ENCODE data around the gene ARHGAP21. TPM values are rescaled to one million over a fixed set of nuclear protein-coding genes. Genes with fewer than 3 reads are reported as not detected.
"Not testable (repeated sequence)": the region's sequence is repeated elsewhere in the genome, so short reads cannot be mapped to it uniquely, and the experiment has no call there.

ARHGAP21 gene
- total RNA-seq, 1 donor from 2014 or later = 62.1 TPM

GRCh38 chr10:24748214-24748613, 24.5 kb upstream of the ARHGAP21 start:
- no peaks in the 10 kb centered on the region for H3K27me3 ChIP-seq (ENCODE audit: control insufficient read depth in 3 of 3, insufficient read depth in 3 of 3, low read length in 3 of 3)
- H3K9me3 ChIP-seq (ENCODE audit: control insufficient read depth in 3 of 3, low read length in 3 of 3) = no peaks in the 10 kb centered on the region
- no peaks in the 10 kb centered on the region for H3K4me1 ChIP-seq (ENCODE audit: control insufficient read depth in 3 of 3, insufficient read depth in 3 of 3, low read length in 3 of 3)
- no peak overlapping the region for H3K4me3 ChIP-seq (ENCODE audit: low read length in 3 of 3)
- H3K9ac ChIP-seq (ENCODE audit: low read depth in 1 of 3, low read length in 3 of 3) = no peak overlapping the region
- H3K27ac ChIP-seq (ENCODE audit: low read depth, low read length) = no peak overlapping the region
- no peaks in the 10 kb centered on the region for H3K36me3 ChIP-seq (ENCODE audit: control insufficient read depth in 3 of 3, insufficient read depth in 3 of 3, low read length in 3 of 3)

GRCh38 chr10:24744946-24745345, 21.3 kb upstream of the ARHGAP21 start:
- Histone ChIP-seq H3K9me3 (ENCODE audit: control insufficient read depth in 3 of 3, low read length in 3 of 3) (no peaks in the 10 kb centered on the region), H3K36me3 (ENCODE audit: control insufficient read depth in 3 of 3, insufficient read depth in 3 of 3, low read length in 3 of 3) (no peaks in the 10 kb centered on the region), H3K27me3 (ENCODE audit: control insufficient read depth in 3 of 3, insufficient read depth in 3 of 3, low read length in 3 of 3) (no peaks in the 10 kb centered on the region), H3K4me1 (ENCODE audit: control insufficient read depth in 3 of 3, insufficient read depth in 3 of 3, low read length in 3 of 3) (no peaks in the 10 kb centered on the region), H3K9ac (ENCODE audit: low read depth in 1 of 3, low read length in 3 of 3) (no peak overlapping the region), H3K4me3 (ENCODE audit: low read length in 3 of 3) (no peak overlapping the region), H3K27ac (ENCODE audit: low read depth, low read length) (no peak overlapping the region)

GRCh38 chr10:24740714-24741113, 17.0 kb upstream of the ARHGAP21 start:
- no peaks in the 10 kb centered on the region for H3K9me3 ChIP-seq (ENCODE audit: control insufficient read depth in 3 of 3, low read length in 3 of 3)

GRCh38 chr10:24737001-24737400, 13.3 kb upstream of the ARHGAP21 start:
- Histone ChIP-seq H3K36me3 (ENCODE audit: control insufficient read depth in 3 of 3, insufficient read depth in 3 of 3, low read length in 3 of 3) (no peaks in the 10 kb centered on the region), H3K27me3 (ENCODE audit: control insufficient read depth in 3 of 3, insufficient read depth in 3 of 3, low read length in 3 of 3) (no peaks in the 10 kb centered on the region), H3K4me3 (ENCODE audit: low read length in 3 of 3) (no peak overlapping the region), H3K27ac (ENCODE audit: low read depth, low read length) (no peak overlapping the region), H3K9me3 (ENCODE audit: control insufficient read depth in 3 of 3, low read length in 3 of 3) (no peaks in the 10 kb centered on the region), H3K9ac (ENCODE audit: low read depth in 1 of 3, low read length in 3 of 3) (no peak overlapping the region), H3K4me1 (ENCODE audit: control insufficient read depth in 3 of 3, insufficient read depth in 3 of 3, low read length in 3 of 3) (no peaks in the 10 kb centered on the region)

More at GRCh38 chr10:24740714-24741113, 17.0 kb upstream of the ARHGAP21 start:
- no peak overlapping the region for H3K27ac ChIP-seq (ENCODE audit: low read depth, low read length)
- H3K27me3 ChIP-seq (ENCODE audit: control insufficient read depth in 3 of 3, insufficient read depth in 3 of 3, low read length in 3 of 3) = no peaks in the 10 kb centered on the region
- H3K36me3 ChIP-seq (ENCODE audit: control insufficient read depth in 3 of 3, insufficient read depth in 3 of 3, low read length in 3 of 3) = no peaks in the 10 kb centered on the region
- no peak overlapping the region for H3K4me3 ChIP-seq (ENCODE audit: low read length in 3 of 3)
- H3K4me1 ChIP-seq (ENCODE audit: control insufficient read depth in 3 of 3, insufficient read depth in 3 of 3, low read length in 3 of 3) = no peaks in the 10 kb centered on the region
- no peak overlapping the region for H3K9ac ChIP-seq (ENCODE audit: low read depth in 1 of 3, low read length in 3 of 3)

GRCh38 chr10:24731942-24732341, 8.3 kb upstream of the ARHGAP21 start:
- Histone ChIP-seq H3K27me3 (ENCODE audit: control insufficient read depth in 3 of 3, insufficient read depth in 3 of 3, low read length in 3 of 3) (no peaks in the 10 kb centered on the region), H3K36me3 (ENCODE audit: control insufficient read depth in 3 of 3, insufficient read depth in 3 of 3, low read length in 3 of 3) (no peaks in the 10 kb centered on the region), H3K4me3 (ENCODE audit: low read length in 3 of 3) (no peak overlapping the region), H3K4me1 (ENCODE audit: control insufficient read depth in 3 of 3, insufficient read depth in 3 of 3, low read length in 3 of 3) (no peaks in the 10 kb centered on the region), H3K9ac (ENCODE audit: low read depth in 1 of 3, low read length in 3 of 3) (no peak overlapping the region), H3K9me3 (ENCODE audit: control insufficient read depth in 3 of 3, low read length in 3 of 3) (no peaks in the 10 kb centered on the region), H3K27ac (ENCODE audit: low read depth, low read length) (no peak overlapping the region)

GRCh38 chr10:24730811-24731210, 7.1 kb upstream of the ARHGAP21 start:
- no peak overlapping the region for H3K9ac ChIP-seq (ENCODE audit: low read depth in 1 of 3, low read length in 3 of 3)
- H3K27me3 ChIP-seq (ENCODE audit: control insufficient read depth in 3 of 3, insufficient read depth in 3 of 3, low read length in 3 of 3) = no peaks in the 10 kb centered on the region
- H3K4me1 ChIP-seq (ENCODE audit: control insufficient read depth in 3 of 3, insufficient read depth in 3 of 3, low read length in 3 of 3) = no peaks in the 10 kb centered on the region
- no peaks in the 10 kb centered on the region for H3K36me3 ChIP-seq (ENCODE audit: control insufficient read depth in 3 of 3, insufficient read depth in 3 of 3, low read length in 3 of 3)
- H3K9me3 ChIP-seq (ENCODE audit: control insufficient read depth in 3 of 3, low read length in 3 of 3) = no peaks in the 10 kb centered on the region
- no peak overlapping the region for H3K4me3 ChIP-seq (ENCODE audit: low read length in 3 of 3)
- H3K27ac ChIP-seq (ENCODE audit: low read depth, low read length) = no peak overlapping the region

GRCh38 chr10:24727786-24728185, 4.1 kb upstream of the ARHGAP21 start:
- no peak overlapping the region for H3K9ac ChIP-seq (ENCODE audit: low read depth in 1 of 3, low read length in 3 of 3)
- peaks cover 2 to 6% (median 4%) of the 10 kb centered on the region in 3 donors for H3K4me1 ChIP-seq (ENCODE audit: control insufficient read depth in 3 of 3, insufficient read depth in 3 of 3, low read length in 3 of 3)
- H3K27me3 ChIP-seq (ENCODE audit: control insufficient read depth in 3 of 3, insufficient read depth in 3 of 3, low read length in 3 of 3) = no peaks in the 10 kb centered on the region
- no peak overlapping the region for H3K4me3 ChIP-seq (ENCODE audit: low read length in 3 of 3)
- no peaks in the 10 kb centered on the region for H3K9me3 ChIP-seq (ENCODE audit: control insufficient read depth in 3 of 3, low read length in 3 of 3)
- H3K36me3 ChIP-seq (ENCODE audit: control insufficient read depth in 3 of 3, insufficient read depth in 3 of 3, low read length in 3 of 3) = no peaks in the 10 kb centered on the region
- H3K27ac ChIP-seq (ENCODE audit: low read depth, low read length) = no peak overlapping the region

GRCh38 chr10:24726626-24727025, 2.9 kb upstream of the ARHGAP21 start:
- H3K36me3 ChIP-seq (ENCODE audit: control insufficient read depth in 3 of 3, insufficient read depth in 3 of 3, low read length in 3 of 3) = no peaks in the 10 kb centered on the region
- H3K27ac ChIP-seq (ENCODE audit: low read depth, low read length) = no peak overlapping the region
- no peaks in the 10 kb centered on the region for H3K27me3 ChIP-seq (ENCODE audit: control insufficient read depth in 3 of 3, insufficient read depth in 3 of 3, low read length in 3 of 3)
- H3K9ac ChIP-seq (ENCODE audit: low read depth in 1 of 3, low read length in 3 of 3) = no peak overlapping the region
- H3K4me1 ChIP-seq (ENCODE audit: control insufficient read depth in 3 of 3, insufficient read depth in 3 of 3, low read length in 3 of 3) = peaks cover 5 to 8% (median 7%) of the 10 kb centered on the region in 3 donors
- H3K9me3 ChIP-seq (ENCODE audit: control insufficient read depth in 3 of 3, low read length in 3 of 3) = no peaks in the 10 kb centered on the region
- no peak overlapping the region for H3K4me3 ChIP-seq (ENCODE audit: low read length in 3 of 3)

- H3K4me3 ChIP-seq (ENCODE audit: low read length in 3 of 3); H3K27ac ChIP-seq (ENCODE audit: low read depth, low read length); H3K27me3 ChIP-seq (ENCODE audit: control insufficient read depth in 3 of 3, insufficient read depth in 3 of 3, low read length in 3 of 3); H3K9me3 ChIP-seq (ENCODE audit: control insufficient read depth in 3 of 3, low read length in 3 of 3); H3K36me3 ChIP-seq (ENCODE audit: control insufficient read depth in 3 of 3, insufficient read depth in 3 of 3, low read length in 3 of 3); H3K9ac ChIP-seq (ENCODE audit: low read depth in 1 of 3, low read length in 3 of 3): not testable (repeated sequence)
- peaks cover 9 to 14% (median 13%) of the 10 kb centered on the region in 3 donors for H3K4me1 ChIP-seq (ENCODE audit: control insufficient read depth in 3 of 3, insufficient read depth in 3 of 3, low read length in 3 of 3)
Observed at GRCh38 chr10:24726029-24726428, 2.3 kb upstream of the ARHGAP21 start.

- H3K27me3 ChIP-seq (ENCODE audit: control insufficient read depth in 3 of 3, insufficient read depth in 3 of 3, low read length in 3 of 3) = no peaks in the 10 kb centered on the region
Observed at GRCh38 chr10:24724381-24725228, 918 bp upstream of the ARHGAP21 start.

More at GRCh38 chr10:24724381-24725228, 918 bp upstream of the ARHGAP21 start:
- peak overlapping the region; percentile 88 to 92 (median 92) for H3K9ac ChIP-seq (ENCODE audit: low read depth in 1 of 3, low read length in 3 of 3)
- H3K27ac ChIP-seq (ENCODE audit: low read depth, low read length) = peak overlapping the region; percentile 93
- peaks cover 17 to 23% (median 20%) of the 10 kb centered on the region in 3 donors for H3K4me1 ChIP-seq (ENCODE audit: control insufficient read depth in 3 of 3, insufficient read depth in 3 of 3, low read length in 3 of 3)
- H3K36me3 ChIP-seq (ENCODE audit: control insufficient read depth in 3 of 3, insufficient read depth in 3 of 3, low read length in 3 of 3) = no peaks in the 10 kb centered on the region
- no peaks in the 10 kb centered on the region for H3K9me3 ChIP-seq (ENCODE audit: control insufficient read depth in 3 of 3, low read length in 3 of 3)
- peak overlapping the region; percentile 84 to 97 (median 94) for H3K4me3 ChIP-seq (ENCODE audit: low read length in 3 of 3)
